Neuronal stem cell (in vitro differentiated cells): ENCODE measurements around the gene PRSS56.
A peak's percentile ranks its signal among the peaks of the same experiment; 100 is the strongest.

Source experiments
- DNase-seq: peaks from one replicate; pipeline ENCODE4 v3.0.0-alpha.2; 2013; ENCODE audit warnings: low spot score
- H2AFZ ChIP-seq: one replicate; pipeline ENCODE4 v1.6.1; 2013; ENCODE audit warnings: mild to moderate bottlenecking, low read length, inconsistent platforms
- H2AK5ac ChIP-seq: 2 replicates; pipeline ENCODE4 v1.6.1; 2013; ENCODE audit warnings: low read depth, mild to moderate bottlenecking, inconsistent platforms, low read length, moderate library complexity, mixed read lengths
- H2BK120ac ChIP-seq: 2 replicates; pipeline ENCODE4 v1.6.1; 2013; ENCODE audit warnings: low read depth, mild to moderate bottlenecking, inconsistent platforms, low read length, moderate library complexity, mixed read lengths
- H2BK12ac ChIP-seq: one replicate; pipeline ENCODE4 v1.6.1; 2013; ENCODE audit warnings: low read length, inconsistent platforms
- H2BK15ac ChIP-seq: 2 replicates; pipeline ENCODE4 v1.6.1; 2013; ENCODE audit warnings: mild to moderate bottlenecking, low read length, inconsistent platforms, mixed read lengths
- H2BK5ac ChIP-seq: one replicate; pipeline ENCODE4 v1.6.1; 2013; ENCODE audit warnings: inconsistent platforms, mild to moderate bottlenecking, low read length, moderate library complexity
- H3K14ac ChIP-seq: one replicate; pipeline ENCODE4 v1.6.1; 2013; ENCODE audit warnings: low read length, inconsistent platforms
- H3K18ac ChIP-seq: 2 replicates; pipeline ENCODE4 v1.6.1; 2013; ENCODE audit warnings: low read length, inconsistent platforms
- H3K23ac ChIP-seq: 2 replicates; pipeline ENCODE4 v1.6.1; 2013; ENCODE audit warnings: low read depth, mild to moderate bottlenecking, mixed read lengths, low read length, inconsistent platforms; ENCODE audit not compliant: poor library complexity
- H3K27ac ChIP-seq: replicated peaks from 3 replicates; pipeline ENCODE4 v1.5.1; 2013; ENCODE audit warnings: low read length, inconsistent platforms
- H3K27me3 ChIP-seq, 3 experiments: 2 replicates each; pipeline ENCODE4 v1.6.1; 2013; ENCODE audit warnings: low read length in 3 of 3, mild to moderate bottlenecking in 2 of 3, inconsistent platforms in 1 of 3, low read depth in 1 of 3, mixed read lengths in 1 of 3, moderate library complexity in 1 of 3; ENCODE audit not compliant: control insufficient read depth in 3 of 3, insufficient read depth in 3 of 3
- H3K36me3 ChIP-seq, 2 donors: replicated peaks in 1 of 2; 2 replicates each; pipeline ENCODE4 v1.6.1; 2013; ENCODE audit warnings: low read length in 2 of 2; ENCODE audit not compliant: control insufficient read depth in 2 of 2, insufficient read depth in 2 of 2
- H3K4ac ChIP-seq: 2 replicates; pipeline ENCODE4 v1.6.1; 2013; ENCODE audit warnings: inconsistent platforms, mild to moderate bottlenecking, low read length, moderate library complexity
- H3K4me1 ChIP-seq, 2 donors: 1 replicate in 1 of 2; 2 replicates in 1 of 2; pipeline ENCODE4 v1.6.1; 2013; ENCODE audit warnings: low read length in 2 of 2, low read depth in 1 of 2; ENCODE audit not compliant: control insufficient read depth in 2 of 2, insufficient read depth in 1 of 2
- H3K4me2 ChIP-seq: one replicate; pipeline ENCODE4 v1.6.1; 2013; ENCODE audit warnings: mild to moderate bottlenecking, low read length, inconsistent platforms; ENCODE audit not compliant: insufficient read depth, poor library complexity, severe bottlenecking
- H3K4me3 ChIP-seq, 2 donors: 2 replicates each; pipeline ENCODE4 v1.5.1; 2013; ENCODE audit warnings: low read length in 2 of 2, mild to moderate bottlenecking in 2 of 2, inconsistent platforms in 1 of 2, moderate library complexity in 1 of 2
- H3K79me1 ChIP-seq: one replicate; pipeline ENCODE4 v1.6.1; 2013; ENCODE audit warnings: low read depth, mild to moderate bottlenecking, inconsistent platforms, low read length, moderate library complexity
- H3K9ac ChIP-seq: one replicate; pipeline ENCODE4 v1.6.1; 2013; ENCODE audit warnings: mild to moderate bottlenecking, low read depth, low read length, inconsistent platforms; ENCODE audit not compliant: poor library complexity
- H3K9me3 ChIP-seq, 2 donors: replicated peaks in 1 of 2; 2 replicates each; pipeline versions ENCODE3 to v1.6.1; 2013; ENCODE audit warnings: low read length in 2 of 2, mild to moderate bottlenecking in 2 of 2, inconsistent platforms in 1 of 2, low read depth in 1 of 2, mixed read lengths in 1 of 2, moderate library complexity in 1 of 2; ENCODE audit not compliant: control insufficient read depth in 2 of 2, insufficient read depth in 1 of 2
- H4K8ac ChIP-seq: one replicate; pipeline ENCODE4 v1.6.1; 2013; ENCODE audit warnings: low read depth, mild to moderate bottlenecking, inconsistent platforms, low read length, moderate library complexity
- H4K91ac ChIP-seq: one replicate; pipeline ENCODE4 v1.6.1; 2013; ENCODE audit warnings: low read length, low read depth, mild to moderate bottlenecking, inconsistent platforms; ENCODE audit not compliant: poor library complexity
- WGBS, 2 donors: extraction: QIAGEN DNeasy Blood & Tissue Kit; methylation state at CpG; one replicate each; pipeline ENCODE4 v1.1.7; 2013; ENCODE audit warnings: missing lambda C conversion rate in 2 of 2, mixed read lengths in 1 of 2; ENCODE audit not compliant: insufficient read length in 2 of 2, insufficient replicate concordance in 1 of 2; ENCODE audit errors: extremely low coverage in 2 of 2; 5-methylcytosine and 5-hydroxymethylcytosine counted together

The PRSS56 gene

GRCh38 chr2:232483311-232483922, 36.8 kb upstream of the PRSS56 start:
- Histone ChIP-seq H3K4me3 (no peak overlapping the region), H3K9ac (peak overlapping the region; percentile 21), H3K4me2 (no peak overlapping the region), H3K18ac (peak overlapping the region; percentile 44), H3K14ac (peak overlapping the region; percentile 38), H3K36me3 (peaks cover 0 to 2% of the 10 kb centered on the region in 2 donors), H2AK5ac (peak overlapping the region; percentile 63), H3K4me1 (peaks cover 0 to 7% of the 10 kb centered on the region in 2 donors), H2BK5ac (no peak overlapping the region), H3K79me1 (peaks cover 9% of the 10 kb centered on the region), H3K23ac (no peak overlapping the region), H2BK15ac (no peak overlapping the region), H3K4ac (no peak overlapping the region), H4K8ac (peak overlapping the region; percentile 43), H2BK12ac (no peak overlapping the region), H2AFZ (no peak overlapping the region), H3K27me3 (peaks cover 26 to 82% (median 46%) of the 10 kb centered on the region in 3 experiments), H3K9me3 (peaks cover 0 to 7% of the 10 kb centered on the region in 2 donors), H2BK120ac (no peak overlapping the region), H3K27ac (no peak overlapping the region), H4K91ac (no peak overlapping the region)
- DNase-seq = no peak
- WGBS, 2 donors = no CpG with 5 or more reads among the region's 10 CpGs

- no peak overlapping the region for H3K9ac ChIP-seq
- H3K14ac ChIP-seq = peak overlapping the region; percentile 94
- no peak overlapping the region for H4K8ac ChIP-seq
- peaks cover 26 to 83% (median 47%) of the 10 kb centered on the region in 3 experiments for H3K27me3 ChIP-seq
- H2BK12ac ChIP-seq = peak overlapping the region; percentile 58
- H2AFZ ChIP-seq = no peak overlapping the region
- peaks cover 0 to 7% of the 10 kb centered on the region in 2 donors for H3K4me1 ChIP-seq
- peaks cover 0 to 7% of the 10 kb centered on the region in 2 donors for H3K9me3 ChIP-seq
- peak overlapping the region; percentile 44 for H3K18ac ChIP-seq
- no peak overlapping the region for H3K4me3 ChIP-seq
- H4K91ac ChIP-seq = no peak overlapping the region
- H3K79me1 ChIP-seq = peaks cover 8% of the 10 kb centered on the region
- no peak overlapping the region for H3K27ac ChIP-seq
- peak overlapping the region; percentile 90 for H2AK5ac ChIP-seq
- WGBS, 2 donors = no CpG with 5 or more reads among the region's 19 CpGs
- peak overlapping the region; percentile 43 for H2BK15ac ChIP-seq
- H2BK120ac ChIP-seq = no peak overlapping the region
- H2BK5ac ChIP-seq = peak overlapping the region; percentile 39
- no peak for DNase-seq
- peaks cover 0 to 2% of the 10 kb centered on the region in 2 donors for H3K36me3 ChIP-seq
- H3K4ac ChIP-seq = no peak overlapping the region
- peak overlapping the region; percentile 91 for H3K23ac ChIP-seq
- peak overlapping the region; percentile 11 for H3K4me2 ChIP-seq
These were observed 36.1 kb upstream of the PRSS56 start for GRCh38 chr2:232483923-232484627.

GRCh38 chr2:232484628-232485347, 35.4 kb upstream of the PRSS56 start:
- Histone ChIP-seq H3K23ac (peak overlapping the region; percentile 91), H3K9ac (peak overlapping the region; percentile 70), H2BK12ac (peak overlapping the region; percentile 58), H3K4me1 (peaks cover 0 to 11% of the 10 kb centered on the region in 2 donors), H2AK5ac (peak overlapping the region; percentile 90), H2BK15ac (peak overlapping the region; percentile 43), H3K14ac (peak overlapping the region; percentile 94), H2AFZ (no peak overlapping the region), H3K4ac (no peak overlapping the region), H3K79me1 (peaks cover 8% of the 10 kb centered on the region), H3K27me3 (peaks cover 26 to 85% (median 47%) of the 10 kb centered on the region in 3 experiments), H3K18ac (peak overlapping the region; percentile 48), H4K8ac (no peak overlapping the region), H3K4me3 (peak overlapping the region in 1 of 2 donors; percentile 18), H2BK120ac (no peak overlapping the region), H3K27ac (no peak overlapping the region), H3K36me3 (peaks cover 0 to 2% of the 10 kb centered on the region in 2 donors), H3K9me3 (peaks cover 0 to 7% of the 10 kb centered on the region in 2 donors), H4K91ac (peak overlapping the region; percentile 43), H2BK5ac (peak overlapping the region; percentile 39), H3K4me2 (no peak overlapping the region)
- DNase-seq = no peak
- no CpG with 5 or more reads among the region's 12 CpGs for WGBS, 2 donors
